Ectodermal cell (in vitro differentiated cells): ENCODE results near the gene FLACC1.

Experiments
- H3K27ac ChIP-seq: 2 replicates; pipeline ENCODE4 v1.7.0; 2013; ENCODE audit warnings: mild to moderate bottlenecking, low read depth, low read length; ENCODE audit not compliant: insufficient read depth, poor library complexity, severe bottlenecking
- H3K27me3 ChIP-seq: 2 replicates; pipeline ENCODE4 v1.7.0; 2013; ENCODE audit warnings: mild to moderate bottlenecking, low read length; ENCODE audit not compliant: insufficient read depth, control insufficient read depth, poor library complexity, severe bottlenecking
- H3K36me3 ChIP-seq: one replicate; pipeline ENCODE4 v1.7.0; 2013; ENCODE audit warnings: low read length; ENCODE audit not compliant: control insufficient read depth, insufficient read depth
- H3K4me1 ChIP-seq: one replicate; pipeline ENCODE4 v1.7.0; 2013; ENCODE audit warnings: low read length; ENCODE audit not compliant: control insufficient read depth, insufficient read depth
- H3K4me3 ChIP-seq: 2 replicates; pipeline ENCODE4 v1.7.0; 2013; ENCODE audit warnings: low read depth, low read length, control low read depth; ENCODE audit not compliant: insufficient read depth
- H3K9me3 ChIP-seq: 2 replicates; pipeline ENCODE4 v1.7.0; 2013; ENCODE audit warnings: mild to moderate bottlenecking, low read length, moderate library complexity; ENCODE audit not compliant: control insufficient read depth
- WGBS, 2 experiments: methylation state at CpG; one replicate each; pipeline ENCODE4 v1.1.7; 2013; ENCODE audit warnings: missing lambda C conversion rate in 2 of 2; 5-methylcytosine and 5-hydroxymethylcytosine counted together

Gene FLACC1

DNA sequence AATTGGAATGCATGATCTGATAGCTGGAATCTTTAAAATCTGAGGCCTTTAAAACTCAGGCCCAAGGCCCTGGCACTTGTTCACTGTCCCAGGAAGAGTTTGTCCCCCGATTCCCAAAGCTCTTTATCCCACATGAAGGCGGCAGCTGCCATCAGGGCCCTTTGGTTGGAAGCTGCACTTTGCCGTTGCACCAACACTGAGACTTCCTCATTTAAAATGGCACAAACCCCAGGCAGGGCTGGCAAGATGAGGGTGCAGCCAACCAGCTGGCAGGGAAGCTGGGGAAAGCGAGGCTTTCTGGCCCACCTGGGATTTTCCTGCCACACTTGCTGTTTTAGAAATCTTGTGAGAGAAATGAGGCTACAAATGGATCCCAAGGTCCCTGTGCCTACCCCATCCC is 6.3 kb downstream of the FLACC1 start:
- Histone ChIP-seq H3K9me3 (no peaks in the 10 kb centered on the region), H3K27ac (no peak overlapping the region), H3K27me3 (no peaks in the 10 kb centered on the region), H3K36me3 (no peaks in the 10 kb centered on the region), H3K4me3 (no peak overlapping the region), H3K4me1 (no peaks in the 10 kb centered on the region)
- WGBS, 2 experiments: 93 to 97% methylated on average over 4 of the region's 4 CpGs

DNA sequence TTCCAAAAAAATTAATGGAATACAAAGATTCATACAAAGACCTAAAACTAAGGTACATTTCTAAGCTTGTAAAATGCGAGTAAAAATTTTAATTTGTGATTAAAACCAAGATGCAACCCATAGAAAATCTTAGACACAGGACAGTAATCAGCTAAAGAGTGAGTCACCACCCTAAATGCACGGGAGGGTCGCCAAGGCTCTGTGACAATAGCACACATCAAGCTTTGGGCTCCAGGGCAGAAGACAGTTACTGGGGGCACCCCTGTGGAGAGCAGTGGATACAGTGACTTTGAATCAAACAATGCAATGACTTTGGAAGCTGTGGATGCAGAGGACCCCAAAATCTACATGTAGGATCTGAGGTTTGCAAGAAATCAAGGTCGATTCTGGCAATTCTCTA is 7.5 kb downstream of the FLACC1 start:
- Histone ChIP-seq H3K27ac (no peak overlapping the region), H3K9me3 (no peaks in the 10 kb centered on the region), H3K4me1 (no peaks in the 10 kb centered on the region), H3K4me3 (no peak overlapping the region), H3K36me3 (no peaks in the 10 kb centered on the region), H3K27me3 (no peaks in the 10 kb centered on the region)
- 65 to 73% methylated on average over 3 to 4 of the region's 4 CpGs for WGBS, 2 experiments

DNA sequence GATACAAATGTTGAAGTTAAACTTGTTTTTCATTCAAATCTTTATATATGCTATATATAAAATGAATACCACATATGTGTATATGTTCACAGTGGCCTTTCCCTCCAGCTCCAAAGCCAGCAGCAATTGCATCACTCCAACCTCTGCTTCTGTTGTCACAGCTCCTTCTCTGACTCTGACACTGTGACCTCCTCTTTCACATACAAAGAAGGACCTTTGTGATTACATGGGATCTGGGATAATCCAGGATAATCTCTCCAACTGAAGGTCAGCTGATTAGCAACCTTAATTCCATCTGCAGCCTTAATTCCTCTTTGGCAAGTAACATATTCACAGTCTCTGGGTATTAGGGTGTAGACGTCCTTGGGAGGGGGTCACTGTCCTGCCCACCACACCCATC is 8.4 kb downstream of the FLACC1 start:
- no peak overlapping the region for H3K27ac ChIP-seq
- H3K9me3 ChIP-seq: no peaks in the 10 kb centered on the region
- H3K4me1 ChIP-seq: no peaks in the 10 kb centered on the region
- H3K36me3 ChIP-seq: no peaks in the 10 kb centered on the region
- WGBS, 2 experiments: 56 to 60% methylated on average over 1 of the region's 1 CpG
- H3K4me3 ChIP-seq: no peak overlapping the region
- H3K27me3 ChIP-seq: no peaks in the 10 kb centered on the region

DNA sequence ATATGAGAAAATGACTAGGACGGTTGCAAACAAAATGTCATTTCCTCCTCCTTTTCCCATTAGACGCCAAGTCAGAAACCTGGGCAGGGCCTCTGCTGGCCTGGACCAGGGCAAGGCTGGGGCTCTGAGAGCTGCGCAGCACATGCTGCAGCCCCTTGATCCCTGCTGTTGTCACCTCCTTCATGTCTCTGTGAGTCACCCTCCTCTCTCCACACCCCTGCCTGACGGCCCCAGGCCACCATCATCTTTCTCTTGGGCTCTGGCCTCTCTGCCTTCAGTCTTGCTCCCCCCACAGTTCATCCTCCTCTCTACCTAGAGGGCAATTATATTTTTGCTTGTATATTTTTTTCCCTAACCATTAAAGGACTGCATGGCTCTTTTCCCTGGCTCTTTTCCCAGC is 10.0 kb downstream of the FLACC1 start:
- no peaks in the 10 kb centered on the region for H3K9me3 ChIP-seq
- H3K4me3 ChIP-seq: no peak overlapping the region
- WGBS, 2 experiments: 85 to 90% methylated on average over 4 of the region's 4 CpGs
- no peak overlapping the region for H3K27ac ChIP-seq
- H3K36me3 ChIP-seq: no peaks in the 10 kb centered on the region
- no peaks in the 10 kb centered on the region for H3K4me1 ChIP-seq
- H3K27me3 ChIP-seq: no peaks in the 10 kb centered on the region

DNA sequence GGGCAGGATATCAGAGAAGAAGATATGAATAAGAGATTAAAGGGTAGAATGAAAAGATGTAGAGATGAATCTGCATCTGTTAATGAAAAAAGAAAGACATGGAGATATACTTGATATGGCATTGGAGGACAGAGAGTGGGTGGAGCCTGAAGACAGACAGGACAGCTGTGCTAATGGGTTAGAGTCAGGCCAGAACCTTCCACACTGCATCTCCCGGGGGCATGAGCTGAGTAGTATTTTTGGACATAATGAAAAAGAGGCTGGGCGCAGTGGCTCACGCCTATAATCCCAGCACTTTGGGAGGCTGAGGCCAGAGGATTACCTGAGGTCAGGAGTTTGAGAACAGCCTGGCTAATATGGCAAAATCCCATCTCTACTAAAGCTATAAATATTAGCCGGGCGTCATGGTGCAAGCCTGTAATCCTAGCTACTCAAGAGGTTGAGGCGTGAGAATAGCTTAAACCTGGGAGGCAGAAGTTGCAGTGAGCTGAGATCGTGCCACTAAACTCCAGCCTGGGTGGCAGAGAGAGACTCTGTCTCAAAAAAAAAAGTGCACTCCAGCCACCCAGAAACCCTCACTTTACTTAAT is 11.4 kb downstream of the FLACC1 start:
- whole genome bisulfite sequencing, 2 experiments: 93 to 94% methylated on average over 7 of the region's 7 CpGs
- Histone ChIP-seq H3K27ac (no peak overlapping the region), H3K4me1 (no peaks in the 10 kb centered on the region), H3K27me3 (no peaks in the 10 kb centered on the region), H3K9me3 (no peaks in the 10 kb centered on the region), H3K36me3 (no peaks in the 10 kb centered on the region), H3K4me3 (no peak overlapping the region)

DNA sequence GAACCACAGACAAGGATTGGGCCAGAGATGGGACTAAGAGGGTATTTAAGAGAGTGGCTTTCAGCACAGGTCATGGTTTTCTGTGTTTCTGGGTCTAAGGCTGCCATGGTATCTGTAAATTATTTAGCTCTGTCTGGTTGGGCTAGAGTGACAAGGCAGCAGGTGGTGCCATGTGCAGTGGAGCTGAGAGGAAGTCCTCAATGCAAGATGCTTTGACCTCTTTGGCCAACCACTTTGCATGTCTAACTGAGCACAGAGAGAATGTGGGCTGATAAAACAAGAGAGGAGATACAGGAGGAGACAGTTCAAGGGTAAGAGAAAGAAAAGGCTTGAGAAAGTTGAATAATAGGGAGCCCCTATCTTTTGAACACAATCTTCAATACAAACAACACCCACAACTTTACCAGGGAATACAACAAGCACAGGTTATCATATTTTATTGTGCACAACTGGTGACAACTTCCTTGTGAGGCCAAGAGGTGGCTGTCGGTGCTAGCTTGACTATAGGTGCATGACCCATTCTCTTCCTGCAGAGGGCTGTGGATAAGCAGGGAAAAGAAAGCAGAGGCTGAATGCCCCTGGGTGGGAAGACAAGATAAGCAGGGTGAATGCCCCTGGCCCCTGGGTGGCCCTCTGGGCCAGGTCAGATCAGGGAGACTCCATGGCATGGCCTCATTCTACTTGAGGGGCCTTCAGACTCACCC is 12.3 kb downstream of the FLACC1 start:
- Histone ChIP-seq H3K4me1 (no peaks in the 10 kb centered on the region), H3K27me3 (no peaks in the 10 kb centered on the region), H3K9me3 (no peaks in the 10 kb centered on the region), H3K27ac (no peak overlapping the region), H3K4me3 (no peak overlapping the region), H3K36me3 (no peaks in the 10 kb centered on the region)
- 59 to 72% methylated on average over 1 of the region's 1 CpG for WGBS, 2 experiments

DNA sequence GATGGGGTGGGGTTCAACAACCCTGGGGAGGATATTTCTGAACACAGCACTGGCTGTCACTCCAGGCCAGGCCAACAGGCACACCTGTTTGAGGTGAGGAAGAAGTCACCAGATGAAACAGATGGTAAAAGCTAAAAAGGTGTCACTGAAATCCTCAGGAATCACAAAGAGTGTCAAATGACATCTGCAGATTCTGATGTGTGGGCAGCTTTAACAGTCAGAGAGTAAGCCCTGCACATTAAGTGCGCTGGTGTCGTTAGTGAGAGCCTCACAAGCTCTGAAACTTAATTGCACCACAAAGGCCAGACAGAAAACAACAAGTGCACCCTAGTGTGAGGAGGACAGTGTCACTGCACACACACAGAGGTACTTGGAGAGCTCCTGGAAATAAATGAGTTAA is 13.6 kb downstream of the FLACC1 start:
- Histone ChIP-seq H3K9me3 (no peaks in the 10 kb centered on the region), H3K4me3 (no peak overlapping the region), H3K27me3 (no peaks in the 10 kb centered on the region), H3K4me1 (no peaks in the 10 kb centered on the region), H3K27ac (no peak overlapping the region), H3K36me3 (no peaks in the 10 kb centered on the region)
- 57 to 67% methylated on average over 2 of the region's 2 CpGs for WGBS, 2 experiments

DNA sequence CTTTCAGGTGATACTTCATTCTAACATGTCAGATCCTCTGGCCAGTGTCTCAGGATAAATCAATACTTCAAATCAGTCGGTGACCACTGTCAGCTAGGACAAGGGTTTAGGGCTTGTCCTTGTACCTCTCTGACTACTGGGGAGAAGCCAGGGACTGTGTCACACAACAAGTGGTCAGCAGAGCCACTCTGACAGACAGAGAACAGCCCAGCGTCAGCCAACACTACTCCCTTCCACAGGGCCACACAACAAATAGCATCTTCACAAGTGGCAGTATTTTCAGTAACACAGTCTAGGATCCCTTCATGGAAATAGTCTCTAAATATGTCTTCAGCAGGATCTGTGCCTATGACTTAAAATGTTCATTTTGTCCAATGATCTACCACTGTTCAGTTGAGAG is 14.2 kb downstream of the FLACC1 start:
- Histone ChIP-seq H3K4me3 (no peak overlapping the region), H3K9me3 (no peaks in the 10 kb centered on the region), H3K4me1 (no peaks in the 10 kb centered on the region), H3K36me3 (no peaks in the 10 kb centered on the region), H3K27me3 (no peaks in the 10 kb centered on the region), H3K27ac (no peak overlapping the region)
- 94% methylated on average over 2 of the region's 2 CpGs for WGBS, 2 experiments

DNA sequence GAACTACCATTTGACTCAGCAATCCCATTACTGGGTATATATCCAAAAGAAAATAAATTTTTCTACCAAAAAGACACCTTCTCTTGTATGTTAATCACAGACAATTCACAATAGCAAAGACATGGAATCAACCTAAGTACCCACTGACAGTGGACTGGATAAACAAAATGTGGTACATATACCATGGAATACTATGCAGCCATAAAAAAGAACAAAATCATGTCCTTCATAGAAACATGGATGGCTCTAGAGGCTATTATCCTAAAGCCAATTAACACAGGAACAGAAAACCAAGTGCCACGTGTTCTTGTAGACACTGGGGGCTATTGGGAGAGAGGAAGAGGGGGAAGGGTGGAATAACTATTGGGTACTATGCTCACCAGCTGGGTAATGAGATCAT is 27.7 kb downstream of the FLACC1 start:
- WGBS, 2 experiments: 71% methylated on average over 1 of the region's 1 CpG; no CpG with 5 or more reads in 1 of the 2 experiments
- H3K36me3 ChIP-seq: no peaks in the 10 kb centered on the region
- no peak overlapping the region for H3K27ac ChIP-seq
- H3K4me3 ChIP-seq: no peak overlapping the region
- H3K9me3 ChIP-seq: no peaks in the 10 kb centered on the region
- no peaks in the 10 kb centered on the region for H3K27me3 ChIP-seq
- no peaks in the 10 kb centered on the region for H3K4me1 ChIP-seq

DNA sequence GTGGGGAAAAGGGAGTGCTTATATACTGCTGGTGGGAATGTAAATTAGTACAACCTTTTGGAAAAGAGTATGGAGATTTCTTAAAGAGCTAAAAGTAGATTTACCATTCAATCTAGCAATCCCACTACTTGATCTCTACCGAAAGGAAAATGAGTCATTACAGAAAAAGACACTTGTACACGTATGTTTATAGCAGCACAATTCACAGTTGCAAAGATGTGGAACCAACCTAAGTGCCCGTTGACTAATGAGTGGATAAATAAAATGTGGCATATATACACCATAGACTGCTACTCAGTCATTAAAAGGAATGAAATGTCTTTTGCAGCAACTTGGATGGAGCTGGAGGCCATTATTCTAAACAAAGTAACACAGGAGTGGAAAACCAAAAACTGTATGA is 29.5 kb downstream of the FLACC1 start:
- Histone ChIP-seq H3K27me3 (no peaks in the 10 kb centered on the region), H3K4me1 (no peaks in the 10 kb centered on the region), H3K27ac (no peak overlapping the region), H3K9me3 (no peaks in the 10 kb centered on the region), H3K4me3 (no peak overlapping the region), H3K36me3 (no peaks in the 10 kb centered on the region)
- WGBS, 2 experiments: 86 to 88% methylated on average over 2 to 3 of the region's 3 CpGs
